Choroid plexus epithelial cell (primary cell): ENCODE measurements around the gene TRIM67.
"Not testable (repeated sequence)": the region's sequence is repeated elsewhere in the genome, so short reads cannot be mapped to it uniquely, and the experiment has no call there.

Source experiments
- DNase-seq: peaks from one replicate; pipeline ENCODE4 v3.0.0-alpha.2; 2010; ENCODE audit warnings: low read depth
- H3K4me3 ChIP-seq: 2 replicates; pipeline ENCODE4 v1.5.1; 2011; ENCODE audit warnings: low read depth, mild to moderate bottlenecking, control low read depth, low read length, moderate library complexity
- TF ChIP-seq, protein P1 (sequence below): conservative IDR thresholded peaks from 2 replicates; pipeline ENCODE4 v1.5.1; 2011; ENCODE audit warnings: low read depth, mild to moderate bottlenecking, control low read depth, inconsistent platforms, low read length, moderate library complexity

Gene TRIM67

GRCh38 chr1:231211005-231211857 lies 49.4 kb downstream of the TRIM67 start:
- DNase-seq, result peak; percentile 68
- TF ChIP-seq, protein P1, sequence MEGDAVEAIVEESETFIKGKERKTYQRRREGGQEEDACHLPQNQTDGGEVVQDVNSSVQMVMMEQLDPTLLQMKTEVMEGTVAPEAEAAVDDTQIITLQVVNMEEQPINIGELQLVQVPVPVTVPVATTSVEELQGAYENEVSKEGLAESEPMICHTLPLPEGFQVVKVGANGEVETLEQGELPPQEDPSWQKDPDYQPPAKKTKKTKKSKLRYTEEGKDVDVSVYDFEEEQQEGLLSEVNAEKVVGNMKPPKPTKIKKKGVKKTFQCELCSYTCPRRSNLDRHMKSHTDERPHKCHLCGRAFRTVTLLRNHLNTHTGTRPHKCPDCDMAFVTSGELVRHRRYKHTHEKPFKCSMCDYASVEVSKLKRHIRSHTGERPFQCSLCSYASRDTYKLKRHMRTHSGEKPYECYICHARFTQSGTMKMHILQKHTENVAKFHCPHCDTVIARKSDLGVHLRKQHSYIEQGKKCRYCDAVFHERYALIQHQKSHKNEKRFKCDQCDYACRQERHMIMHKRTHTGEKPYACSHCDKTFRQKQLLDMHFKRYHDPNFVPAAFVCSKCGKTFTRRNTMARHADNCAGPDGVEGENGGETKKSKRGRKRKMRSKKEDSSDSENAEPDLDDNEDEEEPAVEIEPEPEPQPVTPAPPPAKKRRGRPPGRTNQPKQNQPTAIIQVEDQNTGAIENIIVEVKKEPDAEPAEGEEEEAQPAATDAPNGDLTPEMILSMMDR, result peak; percentile 94
- peak overlapping the region; percentile 50 for H3K4me3 ChIP-seq

DNA sequence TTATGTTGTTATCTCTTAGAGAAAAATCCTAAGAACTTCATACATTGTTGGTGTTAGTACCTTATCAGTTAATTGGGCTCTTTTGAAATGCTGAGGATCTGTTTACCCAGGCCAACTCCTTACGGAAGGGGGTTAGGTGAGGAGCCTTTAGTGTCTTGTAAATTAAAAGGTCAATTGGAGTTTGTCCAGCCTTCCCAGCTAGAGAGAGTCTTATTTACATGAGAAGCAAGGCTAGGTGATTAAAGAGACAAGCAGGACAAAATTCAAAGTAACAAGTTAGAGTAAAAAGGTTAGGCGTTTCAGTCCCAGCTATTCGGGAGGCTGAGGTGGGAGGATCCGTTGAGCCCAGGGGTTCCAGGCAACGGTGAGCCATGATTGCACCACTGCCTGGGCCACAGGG lies 50.4 kb downstream of the TRIM67 start:
- not testable (repeated sequence) for DNase-seq

DNA sequence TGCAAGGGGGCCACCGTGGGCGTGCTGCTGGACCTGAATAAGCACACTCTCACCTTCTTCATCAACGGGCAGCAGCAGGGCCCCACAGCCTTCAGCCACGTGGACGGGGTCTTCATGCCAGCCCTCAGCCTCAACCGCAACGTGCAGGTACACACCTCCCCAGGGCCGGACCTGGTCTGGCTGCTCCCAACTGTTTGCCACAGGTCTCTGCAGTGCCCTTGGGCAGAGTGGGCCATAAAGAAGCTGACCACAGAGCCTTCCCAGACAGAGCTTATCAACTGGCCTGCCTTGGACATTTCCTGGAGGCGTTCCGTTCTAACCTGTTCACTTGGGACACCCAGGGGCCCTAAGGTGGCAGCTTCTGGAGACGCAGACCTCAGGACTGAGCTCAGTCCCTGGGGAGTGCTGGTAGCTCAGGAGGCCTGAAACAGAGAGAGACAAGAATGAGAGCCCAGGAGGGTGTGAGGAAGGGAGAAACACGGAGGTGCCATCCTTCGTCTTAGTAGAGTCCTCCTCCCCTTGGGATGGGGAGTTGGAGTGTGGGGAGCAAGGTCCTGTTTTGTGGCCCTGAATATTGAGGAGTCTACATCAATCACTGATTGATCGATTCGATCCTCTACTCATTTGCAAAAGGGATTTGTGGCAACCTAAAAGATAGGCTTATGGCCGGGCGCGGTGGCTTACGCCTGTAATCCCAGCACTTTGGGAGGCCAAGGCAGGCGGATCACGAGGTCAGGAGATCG lies 52.1 kb downstream of the TRIM67 start:
- H3K4me3 ChIP-seq, result no peak overlapping the region
- no peak for DNase-seq
- TF ChIP-seq, protein P1, result no peak

More for the DNA sequence above, 50.4 kb downstream of the TRIM67 start:
- H3K4me3 ChIP-seq, result not testable (repeated sequence)

- TF ChIP-seq, protein P1, result no peak
- no peak overlapping the region for H3K4me3 ChIP-seq
- no peak for DNase-seq
Measured at GRCh38 chr1:231214918-231215680, 53.2 kb downstream of the TRIM67 start.

DNA sequence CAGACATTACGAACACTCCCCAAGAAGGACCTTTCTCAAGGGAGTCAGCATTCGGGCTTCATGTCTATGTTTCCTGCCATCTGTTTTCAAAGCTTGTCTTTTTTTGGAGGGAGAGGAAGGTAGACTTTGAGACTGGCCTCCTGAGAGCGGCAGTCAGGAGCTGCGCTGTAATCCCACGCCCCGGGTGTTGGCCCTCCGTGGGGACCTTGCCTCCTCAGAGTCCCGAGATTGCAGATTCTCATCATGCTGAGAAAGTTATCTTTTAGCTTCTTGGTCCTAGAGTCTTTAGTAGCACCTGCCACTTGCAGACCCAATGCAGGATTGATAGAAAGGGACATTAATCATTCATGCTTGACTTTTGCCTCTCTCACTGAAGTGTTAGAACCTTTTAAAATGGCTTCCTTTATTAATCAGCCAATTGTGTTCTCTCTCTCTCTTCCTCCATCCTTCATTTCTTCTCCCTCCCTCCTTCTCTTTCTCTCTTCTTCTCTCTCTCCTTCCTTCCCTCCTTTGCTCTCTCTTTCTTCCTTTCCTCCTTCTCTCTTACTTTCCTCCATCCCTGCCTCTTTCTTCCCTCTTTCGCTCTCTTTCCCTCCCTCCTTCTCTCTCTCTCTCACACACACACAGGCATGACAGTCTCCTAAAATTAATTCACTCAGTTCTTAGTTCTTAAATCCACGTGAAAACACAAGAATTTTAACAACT lies 54.0 kb downstream of the TRIM67 start:
- no peak for DNase-seq
- TF ChIP-seq, protein P1, result no peak
- H3K4me3 ChIP-seq, result no peak overlapping the region

GRCh38 chr1:231216498-231216897 lies 54.6 kb downstream of the TRIM67 start:
- H3K4me3 ChIP-seq, result no peak overlapping the region
- TF ChIP-seq, protein P1, result no peak
- DNase-seq, result no peak
